Neutrophil (primary cell): ENCODE results near the gene SH3YL1.

Experiments
- H3K27ac ChIP-seq: fragments of 200-600 bp; sonication (generic); 2 replicates; pipeline ENCODE4 v1.5.1; 2016; ENCODE audit warnings: mild to moderate bottlenecking, moderate library complexity
- H3K27me3 ChIP-seq: fragments of 200-600 bp; sonication (generic); 2 replicates; pipeline ENCODE4 v1.6.0; 2016; ENCODE audit warnings: mild to moderate bottlenecking
- H3K36me3 ChIP-seq: fragments of 200-600 bp; sonication (generic); 2 replicates; pipeline ENCODE4 v1.5.1; 2017
- H3K4me1 ChIP-seq, 2 experiments: fragments of 200-600 bp in 1 of 2; sonication (generic) in 1 of 2; 1 replicate in 1 of 2; 2 replicates in 1 of 2; pipeline versions ENCODE4 v1.5.1 to v1.6.1; 2013 to 2016; ENCODE audit warnings: low read depth in 1 of 2, low read length in 1 of 2, mild to moderate bottlenecking in 1 of 2, moderate library complexity in 1 of 2; ENCODE audit not compliant: control insufficient read depth in 1 of 2, insufficient read depth in 1 of 2
- H3K4me3 ChIP-seq, 2 experiments: fragments of 200-600 bp in 1 of 2; sonication (generic) in 1 of 2; 1 replicate in 1 of 2; 2 replicates in 1 of 2; pipeline ENCODE4 v1.5.1; 2013 to 2016; ENCODE audit warnings: low read depth in 1 of 2, low read length in 1 of 2, mild to moderate bottlenecking in 1 of 2, moderate library complexity in 1 of 2
- H3K9me3 ChIP-seq: fragments of 200-600 bp; sonication (generic); 2 replicates; pipeline ENCODE4 v1.5.1; 2016
- CTCF ChIP-seq: fragments of 200-600 bp; sonication (generic); IDR thresholded peaks from 2 replicates; pipeline ENCODE4 v1.5.1; 2016; ENCODE audit warnings: antibody characterized with exemption

Gene SH3YL1

DNA sequence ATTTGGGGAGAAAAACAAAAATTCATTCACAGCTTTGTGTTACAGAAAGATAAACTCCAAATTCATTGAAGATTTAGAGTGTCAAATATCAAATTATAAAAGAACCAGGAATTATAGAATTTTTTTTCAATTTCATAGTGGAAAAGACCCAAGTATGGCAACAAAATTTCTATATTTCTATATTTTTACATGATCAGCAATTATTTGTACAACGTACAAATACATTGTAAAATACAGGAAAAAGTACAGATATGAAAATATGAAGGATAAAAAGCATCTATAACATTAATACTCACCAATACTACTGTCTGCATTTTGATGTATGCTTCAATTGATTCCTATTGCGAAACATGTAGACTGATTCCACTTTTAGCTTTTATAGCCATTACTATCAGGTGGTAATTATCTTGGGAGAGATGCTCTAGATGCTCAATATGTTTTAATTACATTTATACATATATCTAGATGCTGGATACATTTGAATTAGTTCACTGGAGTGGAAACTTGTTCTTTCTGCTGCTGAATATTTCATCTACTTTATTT, 4.0 kb downstream of the SH3YL1 start:
- H3K9me3 ChIP-seq = no peaks in the 10 kb centered on the region
- no peak overlapping the region for H3K4me3 ChIP-seq
- no peak for TF ChIP-seq CTCF
- peaks cover 9 to 11% of the 10 kb centered on the region in 2 experiments for H3K4me1 ChIP-seq
- H3K36me3 ChIP-seq = no peaks in the 10 kb centered on the region
- H3K27me3 ChIP-seq = peaks cover 28% of the 10 kb centered on the region
- no peak overlapping the region for H3K27ac ChIP-seq

DNA sequence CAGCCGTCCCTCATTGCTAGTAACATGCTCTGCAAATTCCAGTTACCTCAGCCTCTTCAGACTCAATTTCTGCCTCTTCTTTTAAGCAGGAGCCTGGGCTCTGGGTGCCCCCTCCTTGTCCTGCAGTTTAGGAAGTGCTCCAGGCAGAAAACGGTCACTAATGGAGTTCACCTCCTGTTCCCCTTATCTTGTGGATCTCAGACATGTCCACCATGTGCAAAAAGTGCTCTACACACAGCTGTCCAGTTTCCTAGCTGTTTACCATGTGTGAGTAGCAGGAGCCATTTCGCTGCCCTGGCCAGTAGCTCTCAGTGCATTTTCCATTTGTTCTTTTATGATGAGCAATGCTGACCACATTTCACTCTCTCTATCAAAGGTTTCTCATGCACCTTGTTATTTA, 4.9 kb downstream of the SH3YL1 start:
- H3K27me3 ChIP-seq = peaks cover 26% of the 10 kb centered on the region
- H3K4me1 ChIP-seq = peaks cover 8 to 9% of the 10 kb centered on the region in 2 experiments
- H3K27ac ChIP-seq = no peak overlapping the region
- no peak overlapping the region for H3K4me3 ChIP-seq
- no peaks in the 10 kb centered on the region for H3K36me3 ChIP-seq
- no peaks in the 10 kb centered on the region for H3K9me3 ChIP-seq
- no peak for TF ChIP-seq CTCF

- no peak overlapping the region for H3K27ac ChIP-seq
- H3K4me1 ChIP-seq = no peaks in the 10 kb centered on the region
- TF ChIP-seq CTCF = no peak
- H3K27me3 ChIP-seq = peaks cover 15% of the 10 kb centered on the region
- H3K4me3 ChIP-seq = no peak overlapping the region
- H3K36me3 ChIP-seq = no peaks in the 10 kb centered on the region
- H3K9me3 ChIP-seq = no peaks in the 10 kb centered on the region
Observed at GRCh38 chr2:257842-258241, 6.0 kb downstream of the SH3YL1 start.

- H3K36me3 ChIP-seq = no peaks in the 10 kb centered on the region
- H3K4me3 ChIP-seq = no peak overlapping the region
- no peaks in the 10 kb centered on the region for H3K9me3 ChIP-seq
- no peaks in the 10 kb centered on the region for H3K4me1 ChIP-seq
- H3K27me3 ChIP-seq = peaks cover 14% of the 10 kb centered on the region
- TF ChIP-seq CTCF = no peak
- no peak overlapping the region for H3K27ac ChIP-seq
Observed at GRCh38 chr2:257429-257828, 6.4 kb downstream of the SH3YL1 start.

GRCh38 chr2:256094-256493, 7.7 kb downstream of the SH3YL1 start:
- no peaks in the 10 kb centered on the region for H3K9me3 ChIP-seq
- TF ChIP-seq CTCF = no peak
- H3K27ac ChIP-seq = no peak overlapping the region
- H3K4me3 ChIP-seq = no peak overlapping the region
- no peaks in the 10 kb centered on the region for H3K4me1 ChIP-seq
- H3K27me3 ChIP-seq = peaks cover 14% of the 10 kb centered on the region
- no peaks in the 10 kb centered on the region for H3K36me3 ChIP-seq

GRCh38 chr2:255195-255594, 8.6 kb downstream of the SH3YL1 start:
- H3K27me3 ChIP-seq = peaks cover 14% of the 10 kb centered on the region
- H3K4me1 ChIP-seq = no peaks in the 10 kb centered on the region
- H3K4me3 ChIP-seq = no peak overlapping the region
- no peak for TF ChIP-seq CTCF
- no peaks in the 10 kb centered on the region for H3K36me3 ChIP-seq
- H3K9me3 ChIP-seq = no peaks in the 10 kb centered on the region
- no peak overlapping the region for H3K27ac ChIP-seq
